22Rv1 (cell line): ENCODE results near the gene MPV17L.
"Not testable (repeated sequence)": the region's sequence is repeated elsewhere in the genome, so short reads cannot be mapped to it uniquely, and the experiment has no call there.

Source experiments
- H3K27ac ChIP-seq: fragments of 450-650 bp; 2 replicates; pipeline ENCODE4 v1.5.1; 2017
- CTCF ChIP-seq: fragments of 450-650 bp; IDR thresholded peaks from 2 replicates; pipeline ENCODE4 v1.5.1; 2017; ENCODE audit warnings: mild to moderate bottlenecking
- ZFX ChIP-seq: fragments of 450-650 bp; IDR thresholded peaks from 2 replicates; pipeline ENCODE4 v1.6.1; 2017; ENCODE audit warnings: antibody characterized with exemption, borderline replicate concordance

Gene MPV17L

GRCh38 chr16:15399317-15399716 lies 3.8 kb downstream of the MPV17L start:
- TF ChIP-seq ZFX (no peak), CTCF (no peak)
- no peak overlapping the region for H3K27ac ChIP-seq

- H3K27ac ChIP-seq: not testable (repeated sequence)
Measured at GRCh38 chr16:15400314-15400713, 4.8 kb downstream of the MPV17L start.

- no peak overlapping the region for H3K27ac ChIP-seq
- TF ChIP-seq CTCF: no peak
- TF ChIP-seq ZFX: no peak
Measured at GRCh38 chr16:15401972-15402371, 6.4 kb downstream of the MPV17L start.

- no peak overlapping the region for H3K27ac ChIP-seq
- TF ChIP-seq CTCF: no peak
- TF ChIP-seq ZFX: no peak
Measured at GRCh38 chr16:15403392-15403995, 7.9 kb downstream of the MPV17L start.

- not testable (repeated sequence) for H3K27ac ChIP-seq
Measured at GRCh38 chr16:15404091-15404490, 8.5 kb downstream of the MPV17L start.

GRCh38 chr16:15404792-15405191 lies 9.2 kb downstream of the MPV17L start:
- TF ChIP-seq ZFX: no peak
- no peak for TF ChIP-seq CTCF
- H3K27ac ChIP-seq: no peak overlapping the region

- H3K27ac ChIP-seq: not testable (repeated sequence)
Measured at GRCh38 chr16:15407756-15408155, 12.2 kb downstream of the MPV17L start.

GRCh38 chr16:15409476-15409875 lies 13.9 kb downstream of the MPV17L start:
- H3K27ac ChIP-seq: not testable (repeated sequence)

GRCh38 chr16:15415511-15415985 lies 20.0 kb downstream of the MPV17L start:
- no peak overlapping the region for H3K27ac ChIP-seq
- TF ChIP-seq CTCF (no peak), ZFX (no peak)

- TF ChIP-seq ZFX: no peak
- TF ChIP-seq CTCF: no peak
- H3K27ac ChIP-seq: no peak overlapping the region
Measured at GRCh38 chr16:15417197-15417596, 21.6 kb downstream of the MPV17L start.
